A172 (cell line): ENCODE data around the gene MAML3. TPM values are rescaled to one million over a fixed set of nuclear protein-coding genes. Genes with fewer than 3 reads are reported as not detected.

Experiments
- DNase-seq: peaks from one replicate; pipeline ENCODE4 v3.0.0-alpha.2; 2015; ENCODE audit warnings: low spot score
- total RNA-seq: library from RNA; depleted of rRNA; stranded (reverse); fragments of >200 nt; shearing (Covaris generic); gene quantifications from 2 replicates; pipeline ENCODE4 v1.2.3, GENCODE V29; 2014

Gene MAML3
- total RNA-seq, 1 experiment from 2014 or later = 0.07 TPM

DNA sequence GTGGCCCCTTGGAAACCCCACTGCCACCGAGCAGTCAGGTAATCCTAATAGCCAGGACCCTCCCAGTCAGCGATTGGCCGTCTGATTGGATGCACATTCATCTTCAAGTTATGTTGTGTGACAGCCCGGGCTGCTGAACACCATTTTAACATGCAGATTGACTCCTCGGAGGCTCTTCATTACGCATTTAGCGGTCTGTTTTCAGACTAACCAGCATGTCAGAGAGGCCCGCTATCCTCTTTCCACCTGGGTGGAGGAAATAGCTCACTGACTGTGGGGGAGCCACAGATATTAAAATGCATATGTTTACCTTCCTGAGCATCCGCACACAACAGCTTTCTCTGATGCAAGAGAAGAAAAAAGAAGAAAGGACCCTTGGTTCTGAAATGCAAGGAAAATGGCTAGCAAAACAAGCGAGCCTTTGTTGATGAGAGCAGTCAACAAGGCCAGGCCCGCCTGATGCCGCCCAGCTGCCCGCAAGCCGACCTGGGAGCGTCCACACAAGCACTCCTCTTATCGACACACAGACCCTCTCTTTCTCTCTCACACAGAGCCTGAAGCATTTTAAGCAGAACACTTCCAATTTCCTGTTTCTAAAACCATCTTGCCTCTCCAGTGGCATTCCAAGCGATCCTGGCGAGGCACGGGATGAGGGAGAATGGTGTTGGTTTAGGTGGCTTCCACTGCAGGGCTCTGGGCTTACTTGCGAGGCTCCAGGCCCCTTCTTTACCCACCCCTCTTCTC, 370.1 kb downstream of the MAML3 start:
- no peak for DNase-seq

DNA sequence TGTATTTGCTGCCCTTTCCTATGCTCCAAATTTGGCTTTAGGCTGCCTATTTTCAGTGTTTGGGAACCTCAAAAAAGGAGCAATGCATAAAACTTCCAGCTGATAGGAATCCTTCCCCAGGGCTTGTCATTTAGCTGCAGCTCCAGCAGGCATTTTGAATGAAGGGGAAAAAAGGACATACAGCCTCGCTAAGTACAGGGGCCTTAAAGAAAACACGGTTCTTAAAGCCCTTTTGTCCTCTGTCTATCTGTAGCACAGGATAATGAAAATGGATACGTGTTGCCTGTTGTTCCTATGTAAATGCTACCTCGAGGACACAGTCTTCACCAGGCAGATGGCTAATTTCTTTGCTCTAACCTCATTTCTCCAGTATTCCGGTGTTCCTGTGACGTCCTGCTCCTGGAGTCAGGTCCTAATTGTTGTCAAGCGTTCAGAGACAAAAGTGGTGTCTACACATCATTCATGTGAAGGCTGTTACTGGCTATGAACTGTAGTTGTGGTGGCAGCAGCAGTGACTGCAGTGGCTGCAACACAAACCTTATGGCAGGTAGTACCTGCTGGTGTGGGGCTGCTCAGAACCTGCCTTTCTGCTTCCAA, 371.0 kb downstream of the MAML3 start:
- no peak for DNase-seq

DNA sequence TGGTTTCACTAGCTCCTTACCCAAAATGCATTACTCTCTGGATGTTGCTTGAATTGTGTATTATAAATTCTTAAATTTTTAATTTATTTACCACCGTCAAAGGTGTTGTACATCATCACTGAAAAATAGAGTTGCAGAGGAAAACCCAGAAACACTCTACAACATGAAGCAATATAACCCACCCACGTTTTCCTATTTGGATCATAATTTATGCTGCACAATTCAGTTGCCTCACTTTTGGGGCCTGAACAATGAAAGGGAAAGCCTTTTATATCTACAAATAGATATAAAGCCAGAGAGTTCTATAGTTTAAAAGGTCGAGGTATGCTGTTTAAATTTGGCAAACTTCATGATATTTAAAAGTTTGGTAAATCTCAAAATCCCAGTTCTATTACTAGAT, 372.9 kb downstream of the MAML3 start:
- no peak for DNase-seq

DNA sequence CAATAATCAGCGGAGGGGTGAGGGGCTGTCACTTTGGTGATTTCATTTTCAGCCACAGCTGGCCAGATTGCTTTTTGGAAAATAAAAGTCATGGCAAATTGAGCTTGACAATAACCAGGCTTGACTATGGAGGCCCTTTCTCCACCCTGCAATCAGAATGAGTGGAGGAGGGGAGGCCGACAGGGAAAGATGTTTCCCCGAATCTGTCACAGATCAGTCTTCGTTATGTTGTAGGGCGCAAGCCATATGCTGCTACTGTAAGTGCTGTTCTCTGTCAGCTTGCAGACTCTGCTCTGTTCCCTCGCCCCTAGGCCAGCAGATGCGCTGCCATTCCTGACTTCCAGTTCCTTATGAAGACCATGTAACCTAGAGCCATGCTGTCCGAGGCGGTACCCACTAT, 374.3 kb downstream of the MAML3 start:
- no peak for DNase-seq

DNA sequence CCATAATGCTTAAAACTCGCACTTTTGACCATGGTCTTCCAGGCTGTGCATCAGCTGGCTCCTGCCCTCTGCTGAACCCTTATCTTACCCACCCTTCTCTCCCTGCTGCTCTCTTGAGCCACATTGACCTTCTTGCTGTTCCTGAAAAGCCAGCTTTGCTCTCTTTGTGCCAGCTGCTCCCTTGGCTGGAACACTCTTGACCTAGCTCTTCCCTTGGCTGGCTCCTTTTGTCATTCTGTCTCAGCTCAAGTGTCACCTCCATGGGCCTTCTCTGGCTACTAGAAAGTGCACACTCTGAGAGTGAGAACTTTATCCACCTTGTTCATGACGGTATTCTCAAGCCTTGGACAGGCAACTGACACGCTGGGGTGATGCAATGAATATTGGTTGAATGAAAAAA, 376.2 kb downstream of the MAML3 start:
- DNase-seq = no peak

DNA sequence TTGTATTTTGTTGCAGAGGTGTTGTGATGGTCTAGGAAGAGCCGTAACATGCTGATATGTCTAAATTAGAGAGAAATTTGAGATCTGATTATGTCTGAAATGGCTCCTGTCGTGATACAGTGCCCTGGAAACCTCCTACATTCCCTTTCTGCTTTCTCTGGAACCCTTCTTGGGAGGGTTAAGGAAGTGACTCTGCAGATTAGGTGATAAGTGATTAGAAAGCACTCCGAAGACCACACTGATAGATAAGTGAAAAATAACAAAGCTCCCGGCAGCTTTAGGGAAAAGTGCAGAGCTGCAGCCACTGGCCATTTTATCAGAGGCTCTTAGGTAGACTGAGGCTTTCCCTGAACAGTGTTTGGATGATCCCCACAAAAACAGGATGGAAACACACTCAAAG, 377.7 kb downstream of the MAML3 start:
- DNase-seq = no peak

DNA sequence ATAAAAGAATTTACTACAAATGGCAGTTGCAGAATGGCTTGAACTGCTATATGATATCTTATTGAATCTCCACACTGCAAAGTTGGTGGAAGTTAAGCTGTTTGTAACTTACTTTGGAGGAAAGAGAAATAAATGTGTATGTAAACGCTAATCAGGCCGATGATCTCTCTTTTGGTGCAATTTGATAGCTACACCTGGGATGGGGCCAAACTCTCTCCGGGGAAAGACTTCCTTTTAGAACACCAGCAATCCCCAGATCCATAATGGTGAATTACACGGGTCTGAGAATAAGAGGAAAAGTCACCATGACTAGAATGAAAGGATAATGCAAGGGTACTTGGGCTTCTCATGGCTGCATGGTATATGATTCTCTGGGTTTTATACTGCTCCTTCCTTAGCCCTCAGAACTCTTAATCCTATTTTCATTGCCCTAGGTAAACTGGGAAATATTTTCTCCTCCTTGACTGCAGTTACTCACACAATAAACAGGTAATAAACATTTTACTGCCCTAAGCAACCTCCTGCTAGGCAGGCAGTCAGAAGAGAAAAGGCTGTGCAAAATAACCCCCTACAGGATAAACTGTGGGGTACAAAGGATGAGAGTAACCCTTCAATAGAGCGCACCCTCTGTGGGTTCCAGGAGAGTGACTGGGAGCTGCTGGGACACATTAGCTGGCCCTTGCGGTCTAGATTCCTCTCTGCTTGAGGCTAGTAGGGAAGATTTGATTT, 379.1 kb downstream of the MAML3 start:
- no peak for DNase-seq

DNA sequence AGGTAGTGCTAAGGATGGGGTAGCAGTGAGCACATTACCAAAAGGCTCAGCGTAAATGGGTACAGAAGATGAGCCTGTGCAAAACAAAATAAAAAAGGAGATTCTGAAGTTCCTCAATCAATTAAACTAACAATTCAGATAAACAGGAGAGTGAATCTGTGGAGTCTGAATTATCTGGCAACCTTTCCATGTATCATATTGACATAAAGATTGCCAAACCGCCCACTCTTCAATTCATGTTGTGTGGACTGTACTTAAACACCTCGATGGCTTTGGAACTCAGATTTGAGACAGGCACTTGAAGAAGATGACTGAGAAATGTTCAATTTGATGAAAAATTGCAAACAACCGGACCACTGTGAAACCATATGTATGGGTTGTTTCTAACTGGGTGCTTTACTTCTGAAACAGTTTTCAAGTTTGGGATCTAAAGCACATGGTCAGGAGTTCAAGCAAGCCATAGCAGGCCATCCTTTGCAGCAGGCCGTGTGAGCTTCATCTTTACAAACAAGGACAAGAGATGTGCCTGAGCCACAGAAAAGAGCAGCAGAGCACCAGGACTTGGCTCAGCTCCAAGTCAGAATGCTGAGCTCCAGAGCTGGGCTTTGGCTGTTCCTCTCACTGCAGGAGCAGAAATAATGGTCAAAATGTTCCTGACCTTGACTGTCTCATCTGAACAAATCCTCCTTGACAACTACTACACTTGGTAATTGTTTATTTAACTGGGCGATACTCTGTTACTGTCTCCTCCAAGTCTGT, 380.2 kb downstream of the MAML3 start:
- DNase-seq = no peak

DNA sequence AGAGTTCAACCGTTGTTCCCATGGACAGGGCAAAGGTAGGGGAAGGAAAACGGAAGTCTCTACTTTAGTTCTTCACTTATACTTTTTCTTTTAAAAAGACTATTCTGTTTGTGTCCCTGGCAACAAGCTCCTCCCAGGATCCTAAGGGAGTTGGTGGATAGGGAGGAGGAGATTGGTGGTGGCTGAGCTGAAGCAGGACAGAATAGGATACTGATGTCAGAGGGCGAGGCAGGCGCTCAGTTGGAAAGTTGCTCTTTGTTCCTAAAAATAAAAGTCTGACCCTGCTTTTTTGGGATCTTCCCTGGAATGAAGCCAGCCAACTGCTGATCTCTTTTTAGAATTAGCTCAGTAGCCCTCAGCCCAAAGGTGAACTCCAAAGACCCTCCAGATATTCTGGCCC, 383.6 kb downstream of the MAML3 start:
- no peak for DNase-seq

DNA sequence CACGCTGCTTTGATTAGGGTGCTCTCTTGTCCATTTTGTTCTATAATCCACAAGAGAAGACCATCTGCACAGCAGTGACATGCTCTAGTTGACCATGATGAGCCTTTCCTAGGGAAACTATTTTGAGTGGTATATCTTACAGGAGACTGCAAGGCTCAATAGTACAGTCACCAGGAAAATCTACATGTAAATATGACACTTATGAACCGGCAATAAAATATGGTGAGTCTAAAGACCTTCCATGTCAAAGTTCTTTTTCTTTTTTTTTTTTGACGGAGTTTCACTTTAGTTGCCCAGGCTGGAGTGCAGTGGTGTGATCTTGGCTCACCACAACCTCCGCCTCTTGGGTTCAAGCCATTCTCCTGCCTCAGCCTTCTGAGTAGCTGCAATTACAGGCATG, 384.6 kb downstream of the MAML3 start:
- no peak for DNase-seq

DNA sequence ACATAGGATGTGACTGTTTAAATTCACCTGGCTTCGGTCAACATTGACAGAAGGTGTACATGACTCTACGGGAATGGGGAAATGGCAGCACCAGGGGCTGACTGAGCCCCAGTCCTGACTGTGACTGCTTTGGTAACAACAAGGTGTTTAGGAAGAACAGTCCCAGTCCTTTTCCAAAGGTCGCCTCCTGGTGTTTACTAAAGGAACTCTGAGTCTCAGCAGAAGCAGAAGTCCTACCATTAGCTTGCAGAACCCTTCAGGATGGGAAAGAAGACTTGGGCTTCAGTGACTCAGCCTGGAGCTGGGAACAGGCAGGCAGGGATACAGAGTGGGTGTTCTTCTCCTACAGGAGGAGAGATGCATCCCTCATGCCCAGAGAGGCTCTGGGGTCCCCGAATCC, 385.1 kb downstream of the MAML3 start:
- DNase-seq = no peak

DNA sequence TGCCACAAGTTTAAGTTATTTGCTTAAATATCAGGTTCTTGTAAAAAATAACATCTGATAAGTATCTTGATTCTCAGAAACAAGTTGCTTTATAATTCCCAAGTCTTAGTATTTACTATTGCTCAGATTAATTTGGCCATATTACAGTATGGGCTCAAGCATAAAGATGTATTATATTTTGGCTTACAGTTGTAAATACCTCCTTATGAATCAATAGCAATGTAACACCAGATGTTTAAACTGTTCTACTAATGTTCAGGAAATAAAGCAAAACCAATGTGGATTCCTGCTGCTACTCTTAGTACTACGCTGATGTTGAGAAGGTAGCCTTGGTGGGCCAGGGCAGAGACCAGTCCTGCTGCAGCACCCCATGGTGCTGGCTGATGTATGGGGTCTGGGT, 385.6 kb downstream of the MAML3 start:
- DNase-seq = no peak

DNA sequence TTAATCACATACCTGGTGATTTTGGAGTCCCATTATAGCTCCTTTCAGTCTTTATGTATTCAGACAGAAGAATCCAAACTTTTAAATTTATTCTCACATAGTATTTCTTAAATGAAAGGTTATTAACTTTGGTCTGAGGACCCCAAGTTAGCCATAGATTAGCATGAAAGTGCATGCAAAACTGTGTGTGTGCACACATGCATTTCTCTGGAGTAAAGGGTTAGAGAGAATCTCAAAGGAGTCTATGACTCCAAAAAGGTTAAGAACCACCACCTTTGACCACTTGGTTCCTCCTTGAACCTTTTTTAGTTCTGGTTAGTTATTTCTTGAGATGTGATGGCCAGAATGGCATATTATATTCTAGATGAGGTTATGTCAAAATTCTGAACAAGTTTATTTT, 386.4 kb downstream of the MAML3 start:
- DNase-seq = no peak

DNA sequence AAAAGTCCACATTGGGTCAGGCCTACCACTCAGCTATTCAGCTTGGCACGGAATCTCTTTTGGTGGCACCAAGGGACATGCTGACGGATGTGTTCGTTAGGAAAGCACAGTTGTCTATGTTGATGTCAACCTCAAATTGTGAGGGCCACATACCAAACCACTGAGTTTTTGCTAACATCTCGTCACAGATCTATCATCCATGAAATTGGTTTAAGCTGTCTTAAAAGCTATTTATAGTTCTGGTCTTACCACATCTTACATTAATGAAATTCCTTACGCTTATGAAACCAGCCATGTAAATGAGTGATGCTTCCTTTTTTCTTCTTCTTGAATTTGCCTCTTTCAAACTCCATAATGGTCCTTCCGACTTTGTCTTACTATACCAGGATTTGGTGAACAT, 386.8 kb downstream of the MAML3 start:
- peak; percentile 35 for DNase-seq

DNA sequence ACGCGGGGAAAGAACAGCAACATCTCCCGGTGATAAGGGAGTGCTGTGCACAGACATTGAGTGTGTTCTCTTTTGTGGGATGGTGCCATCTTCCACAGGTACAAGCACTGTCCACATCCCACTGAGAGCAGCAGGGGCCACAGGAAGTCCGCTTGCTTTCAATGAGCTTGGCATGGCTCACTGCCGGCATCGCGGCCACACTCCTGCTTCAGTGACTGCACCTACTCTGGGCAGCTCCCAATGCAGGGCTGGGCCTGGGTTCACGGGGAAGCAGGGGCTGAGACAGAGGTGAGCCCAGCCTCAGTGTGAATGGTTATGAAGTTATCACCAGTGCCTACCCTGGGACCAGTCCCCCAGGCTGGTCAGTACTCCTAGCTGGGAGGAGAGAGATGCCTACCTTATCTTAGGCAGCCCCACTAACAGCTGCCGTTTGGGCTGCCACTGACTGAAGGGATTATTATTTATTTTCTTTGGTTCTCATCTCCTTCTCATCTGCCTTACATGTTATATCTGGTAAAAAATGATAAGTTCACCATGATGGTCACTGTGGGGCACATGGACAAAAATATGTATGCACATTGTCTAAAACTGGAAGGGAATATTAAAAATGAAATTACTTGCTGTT, 389.2 kb downstream of the MAML3 start:
- DNase-seq = no peak

DNA sequence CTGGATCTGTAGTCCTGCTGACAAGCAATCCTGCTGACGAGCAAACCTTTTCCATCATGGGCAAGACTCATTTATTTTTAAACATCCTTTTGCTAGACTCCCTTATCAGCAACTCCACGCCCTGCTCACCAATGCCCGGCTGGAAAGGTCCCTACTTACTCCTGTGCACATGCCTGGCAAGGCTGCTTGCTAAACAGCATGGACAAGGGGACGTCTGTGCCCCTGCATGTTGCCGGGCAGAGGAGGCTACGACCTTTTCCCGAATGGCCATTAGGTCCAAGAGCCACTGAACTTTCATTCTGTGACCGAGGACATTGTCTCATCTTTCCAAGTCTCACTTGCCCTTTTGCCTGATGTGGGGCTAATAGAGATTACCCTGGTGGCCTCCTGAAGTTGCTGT, 389.8 kb downstream of the MAML3 start:
- no peak for DNase-seq

DNA sequence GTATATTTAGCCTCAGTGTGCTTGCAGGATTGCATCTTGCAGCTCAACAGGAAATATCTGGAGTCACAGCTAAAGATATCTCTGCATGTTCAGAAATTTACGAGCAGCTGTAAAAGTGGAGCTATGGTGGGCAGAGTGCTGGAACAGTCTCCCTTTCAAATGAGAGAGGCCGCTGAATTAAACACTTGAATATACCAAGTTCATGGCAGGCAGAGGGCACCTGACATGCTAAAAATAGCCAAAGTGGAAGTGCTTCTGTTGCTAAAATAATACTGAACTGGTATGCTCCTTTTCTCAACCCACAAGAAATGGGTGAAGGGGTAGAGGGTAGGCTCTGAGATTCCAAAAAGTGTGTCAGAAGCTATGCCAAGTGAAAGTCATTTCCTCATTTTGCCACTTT, 390.3 kb downstream of the MAML3 start:
- DNase-seq = no peak

DNA sequence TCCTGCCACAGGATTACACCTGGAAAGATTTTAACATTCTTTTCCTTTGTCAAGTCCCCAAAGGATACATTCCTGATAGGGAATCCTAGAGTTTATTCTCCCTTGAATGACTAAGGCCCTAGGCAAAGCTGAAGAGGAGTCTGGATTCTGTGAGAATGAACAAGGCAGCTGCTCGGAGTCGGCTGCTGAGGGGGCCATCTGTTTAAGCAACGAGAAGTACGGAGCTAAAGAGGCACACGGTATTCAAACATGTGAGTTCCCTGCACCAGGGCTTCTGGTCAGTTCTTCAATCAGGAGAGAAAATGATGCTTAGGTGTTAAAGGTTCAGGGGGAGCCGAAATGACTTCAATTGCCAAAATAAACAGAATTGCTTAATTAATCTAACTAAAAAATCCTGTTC, 390.8 kb downstream of the MAML3 start:
- no peak for DNase-seq

DNA sequence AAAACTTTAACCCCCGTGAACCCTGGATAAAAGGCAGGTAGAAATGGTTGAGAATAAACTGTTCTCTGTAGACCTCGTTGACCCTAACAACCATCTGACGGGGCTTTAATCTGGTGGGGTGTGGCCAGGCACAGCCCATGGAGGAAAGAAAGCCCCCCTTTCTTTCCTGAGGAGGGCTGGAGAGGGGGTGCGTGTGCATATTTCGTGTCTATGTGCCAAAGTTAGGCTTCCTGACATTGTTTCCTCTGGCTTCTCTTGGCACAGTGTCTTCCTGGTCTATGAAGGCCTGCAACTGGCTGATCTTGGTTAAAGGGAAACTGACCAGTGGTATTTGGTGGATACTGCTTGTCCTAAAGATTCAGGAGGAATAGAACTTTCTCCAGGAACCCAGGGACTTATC, 391.3 kb downstream of the MAML3 start:
- no peak for DNase-seq

DNA sequence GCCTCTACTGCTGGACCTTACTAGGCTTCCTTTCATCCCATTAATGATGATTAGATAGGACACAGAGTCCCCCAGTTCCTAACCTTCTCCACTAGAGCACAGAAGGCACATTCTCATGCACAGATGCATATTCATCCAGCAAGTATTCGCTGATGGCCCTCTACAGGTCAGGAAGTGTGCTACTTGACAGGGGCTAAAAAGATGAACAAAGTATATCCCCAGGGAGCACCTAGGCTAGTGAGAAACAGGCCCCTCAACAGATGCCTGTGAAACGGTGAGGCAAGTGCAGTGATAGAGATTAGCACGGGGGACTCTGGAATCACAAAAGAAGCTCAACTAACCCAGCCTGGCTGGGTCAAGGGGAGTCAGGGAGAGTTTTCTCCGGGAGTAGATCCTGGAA, 392.5 kb downstream of the MAML3 start:
- DNase-seq = no peak

DNA sequence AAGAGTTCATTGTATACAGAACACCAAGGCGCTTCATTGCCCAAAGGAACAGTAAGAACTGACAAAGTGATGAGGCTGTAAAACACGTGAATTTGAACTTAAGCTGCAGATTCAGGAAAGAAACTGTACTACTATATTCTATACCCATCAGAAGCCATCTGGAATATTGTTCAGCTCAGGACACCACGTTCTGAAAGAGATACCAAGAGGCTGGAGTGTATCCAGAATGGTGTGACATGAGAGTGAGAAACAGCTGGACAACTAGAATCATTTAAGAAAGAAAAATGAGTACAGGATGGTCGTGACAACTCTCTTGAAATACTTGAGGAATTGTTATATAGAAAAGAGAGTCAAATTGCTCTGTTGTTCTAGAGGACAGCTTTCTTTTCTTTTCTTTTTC, 393.4 kb downstream of the MAML3 start:
- no peak for DNase-seq

DNA sequence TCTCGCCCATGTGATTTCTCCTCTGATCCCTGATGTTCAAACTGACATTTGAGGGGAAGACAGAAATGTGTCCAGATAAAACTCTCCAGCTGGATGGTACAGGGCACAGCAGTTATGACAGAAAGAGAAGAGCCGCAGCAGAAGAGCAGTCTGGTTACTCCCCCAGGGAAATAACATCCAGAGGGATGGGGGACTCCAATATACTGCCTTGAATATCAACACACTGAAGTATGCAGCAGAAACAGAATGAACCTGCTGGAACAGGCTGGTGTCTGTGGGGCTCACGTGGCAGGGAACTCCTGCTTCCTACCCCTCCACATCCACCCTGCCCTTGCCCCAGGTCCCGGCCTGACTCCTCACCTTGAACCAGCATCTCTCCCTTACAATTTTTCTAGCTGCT, 394.9 kb downstream of the MAML3 start:
- DNase-seq = no peak
